IPS-11a (cell line): ENCODE data around the gene EIF3I.

ENCODE experiments used
- H3K4me3 ChIP-seq: one replicate; pipeline ENCODE4 v1.5.1; 2013; ENCODE audit warnings: low read depth, low read length, control low read depth

EIF3I gene

DNA sequence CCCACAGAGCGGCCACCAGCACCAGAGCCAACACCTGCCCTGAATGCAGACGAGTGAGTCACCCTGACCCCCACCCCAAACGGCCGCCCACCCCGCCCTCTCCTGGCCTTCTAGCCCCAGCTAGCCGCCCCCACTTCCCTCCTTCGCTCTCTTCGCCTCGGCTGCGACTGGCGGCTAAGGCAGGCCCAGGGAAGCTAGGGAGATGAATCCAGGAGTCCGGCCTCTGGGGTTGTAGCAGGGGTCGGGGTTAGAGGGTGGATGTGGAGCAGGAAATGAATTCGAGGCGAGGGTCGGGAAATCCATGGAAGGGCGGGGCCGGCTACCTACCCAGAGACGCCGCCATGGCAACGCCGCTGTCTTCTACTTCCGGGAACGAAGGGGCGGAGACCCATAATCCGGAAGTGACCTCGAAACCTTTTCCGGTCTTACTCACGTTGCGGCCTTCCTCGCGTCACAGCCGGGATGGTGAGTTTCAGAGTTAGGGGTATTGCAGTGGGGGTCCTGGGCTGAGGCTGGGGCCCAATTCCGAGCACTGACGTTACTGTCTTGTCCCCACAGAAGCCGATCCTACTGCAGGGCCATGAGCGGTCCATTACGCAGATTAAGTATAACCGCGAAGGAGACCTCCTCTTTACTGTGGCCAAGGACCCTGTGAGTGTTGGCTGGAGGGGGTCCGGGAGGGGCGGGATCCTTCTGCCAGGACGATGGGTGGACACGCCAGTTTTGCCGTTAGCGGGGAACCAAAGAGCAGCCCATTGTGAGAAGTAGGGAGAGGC, at the start of gene EIF3I, which contains the start of gene TMEM234:
EIF3I (plus strand) TSS at position 428 of the 776 bp plus-strand sequence; CDS start at position 463, 35 bp downstream.
TMEM234 (minus strand) TSS at position 374 of the 776 bp plus-strand sequence; CDS start at position 343, 31 bp downstream.
- H3K4me3 ChIP-seq, result peak within 1 kb of the TSS; percentile 96

DNA sequence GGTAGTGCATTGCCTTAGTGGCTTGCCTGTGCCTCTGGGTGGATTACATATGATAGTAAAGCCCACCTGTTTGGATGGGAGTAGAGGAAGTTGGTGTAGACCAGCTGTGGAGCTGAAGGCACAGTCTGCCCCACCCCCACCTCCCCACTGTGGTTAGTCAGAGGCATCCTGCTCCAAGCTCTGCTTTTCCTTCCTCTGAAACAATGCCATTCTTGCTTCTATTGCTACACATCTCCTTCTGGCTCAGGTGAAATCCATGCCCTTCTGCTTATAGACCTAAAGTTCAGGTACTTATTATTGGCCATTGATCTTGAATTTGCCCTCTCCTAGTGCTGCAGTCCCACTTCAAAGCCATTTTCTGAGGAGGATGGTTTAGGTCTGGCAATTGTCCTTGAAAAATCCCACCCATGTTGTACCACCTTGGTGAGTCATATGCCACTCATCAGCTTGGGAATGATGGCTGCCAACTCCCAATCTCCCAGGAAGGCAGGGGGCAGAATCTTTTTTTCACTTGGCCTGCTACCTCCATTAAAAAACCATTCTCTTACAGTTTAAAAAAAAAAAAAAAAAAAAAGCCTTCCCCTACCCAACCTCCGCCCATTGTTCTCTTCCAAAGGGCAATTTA, 49.5 kb upstream of the EIF3I start:
- H3K4me3 ChIP-seq, result no peak overlapping the region

DNA sequence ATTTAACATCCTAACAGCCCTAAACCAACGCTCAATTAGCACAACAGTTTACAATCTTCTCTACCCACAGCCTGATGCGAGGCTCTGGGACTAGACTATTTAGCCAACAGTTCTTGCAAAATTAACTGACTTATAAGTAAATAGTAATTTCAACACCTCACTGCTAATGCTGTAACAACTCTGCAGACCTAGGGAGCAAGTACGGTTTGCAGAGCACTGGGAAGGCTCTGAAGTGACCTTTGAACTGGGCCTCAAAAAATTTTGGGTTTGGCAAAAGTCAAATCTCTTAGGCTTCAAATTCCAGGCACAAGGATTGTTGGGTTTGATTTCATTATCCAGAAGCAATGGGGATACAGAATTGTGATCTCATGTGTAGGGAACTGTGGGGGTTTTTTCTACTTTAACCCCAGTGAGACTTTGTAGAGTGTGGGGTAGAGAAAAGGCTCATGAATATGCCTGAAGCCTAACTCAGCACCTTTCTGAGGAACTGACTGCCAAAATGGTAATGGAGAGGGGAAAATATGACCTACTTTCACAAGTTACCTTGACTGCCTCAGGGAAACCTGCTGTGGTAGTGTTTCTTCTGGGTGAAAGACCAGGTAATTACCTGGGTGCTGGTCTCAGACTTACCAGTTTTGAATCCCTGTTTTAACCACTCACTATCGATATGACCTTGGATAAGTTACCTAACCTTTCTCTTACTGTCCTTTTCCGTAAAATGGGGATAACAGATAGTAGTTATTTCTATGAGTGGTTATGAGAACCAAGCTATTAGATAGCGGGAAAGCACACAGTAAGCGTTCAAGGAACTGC, 43.6 kb upstream of the EIF3I start:
- no peak overlapping the region for H3K4me3 ChIP-seq

DNA sequence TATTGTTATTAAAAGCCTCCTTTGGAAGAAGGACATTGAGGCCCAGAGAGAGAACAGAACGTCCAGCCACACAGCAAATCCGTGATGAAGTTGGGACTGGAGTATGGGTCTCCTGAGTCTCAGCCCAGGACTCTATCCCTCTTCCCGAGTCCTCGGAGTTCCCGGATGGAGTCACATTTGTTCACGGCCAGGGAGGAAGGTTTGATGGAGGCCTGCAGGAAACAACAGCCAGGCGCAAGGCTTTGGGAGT, 43.1 kb upstream of the EIF3I start:
- H3K4me3 ChIP-seq, result no peak overlapping the region

DNA sequence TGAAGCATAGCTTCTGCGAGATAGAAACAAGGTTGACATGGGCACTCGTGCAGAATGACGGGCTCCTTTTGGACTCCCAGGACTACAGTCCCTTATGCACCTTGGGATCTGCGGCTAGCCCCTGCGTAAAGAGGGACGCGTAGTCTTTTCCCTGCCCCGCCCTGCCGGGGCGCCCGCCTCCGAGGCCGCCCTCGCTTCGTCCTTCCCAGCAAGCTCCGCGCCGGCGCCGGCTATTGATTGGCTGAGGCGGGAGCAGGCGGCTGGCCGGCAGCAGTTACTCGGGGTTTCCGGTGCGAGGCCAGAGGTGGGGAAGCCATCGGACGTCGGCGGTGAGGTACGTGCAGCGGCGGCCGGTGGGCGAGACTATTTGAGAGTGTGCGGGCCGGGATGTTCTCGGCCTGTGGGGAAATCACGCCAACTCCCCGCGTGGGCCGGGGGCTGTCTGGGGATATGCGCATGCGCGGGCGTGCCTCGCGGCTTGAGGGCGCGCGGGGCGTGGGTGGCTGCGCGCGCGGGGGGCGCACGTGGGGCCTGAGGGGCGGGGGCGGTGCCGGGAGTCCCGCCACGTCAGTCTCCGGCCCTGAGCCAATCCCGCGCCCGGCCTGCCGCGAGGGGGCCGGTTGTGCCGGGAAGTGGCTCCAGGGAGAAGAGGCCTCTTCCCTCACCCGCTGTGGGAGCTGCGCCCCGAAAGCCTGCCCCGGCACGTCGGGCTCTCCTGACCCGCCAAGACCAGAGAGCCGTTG, 42.6 kb upstream of the EIF3I start, which contains the start of gene TXLNA:
TXLNA (plus strand) TSS at position 233 of the 743 bp plus-strand sequence. CDS start 671 bp downstream, outside the sequence.
- peak within 1 kb of the TSS; percentile 62 for H3K4me3 ChIP-seq

DNA sequence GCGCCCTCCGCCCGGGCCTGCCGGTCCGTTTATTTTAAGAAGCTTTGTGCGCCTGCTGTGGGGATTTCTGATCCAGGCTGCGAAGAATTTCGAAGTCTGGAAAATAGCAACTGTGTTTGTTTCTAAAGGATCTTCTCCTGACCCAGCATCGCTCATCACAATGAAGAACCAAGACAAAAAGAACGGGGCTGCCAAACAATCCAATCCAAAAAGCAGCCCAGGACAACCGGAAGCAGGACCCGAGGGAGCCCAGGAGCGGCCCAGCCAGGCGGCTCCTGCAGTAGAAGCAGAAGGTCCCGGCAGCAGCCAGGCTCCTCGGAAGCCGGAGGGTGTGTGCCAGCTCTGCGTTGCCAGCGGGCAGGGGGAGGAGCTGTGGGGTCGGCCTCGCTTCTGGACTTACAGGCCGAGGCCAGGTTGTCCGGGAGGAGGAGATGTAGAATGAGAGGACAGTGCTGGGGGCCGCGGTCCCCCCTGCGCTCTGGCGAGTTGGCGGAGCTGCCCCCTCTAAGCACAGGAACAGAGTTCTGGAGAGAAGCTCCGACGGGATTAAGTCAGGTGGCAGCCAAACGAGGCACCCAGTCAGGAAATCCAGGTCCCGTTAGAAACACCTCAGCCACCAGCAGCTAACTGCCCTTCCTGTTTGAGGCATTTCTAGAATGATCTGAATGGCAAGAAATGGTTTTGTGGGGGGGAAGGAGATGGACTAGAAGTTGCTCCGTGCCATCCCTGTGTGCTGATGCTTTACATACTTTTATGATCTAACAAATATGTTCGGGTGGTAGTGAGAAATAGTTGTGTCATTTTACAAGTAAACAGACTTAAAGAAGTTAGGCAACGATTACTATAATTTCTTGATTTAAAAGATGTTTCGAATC, 41.8 kb upstream of the EIF3I start:
- H3K4me3 ChIP-seq, result peak overlapping the region; percentile 62

DNA sequence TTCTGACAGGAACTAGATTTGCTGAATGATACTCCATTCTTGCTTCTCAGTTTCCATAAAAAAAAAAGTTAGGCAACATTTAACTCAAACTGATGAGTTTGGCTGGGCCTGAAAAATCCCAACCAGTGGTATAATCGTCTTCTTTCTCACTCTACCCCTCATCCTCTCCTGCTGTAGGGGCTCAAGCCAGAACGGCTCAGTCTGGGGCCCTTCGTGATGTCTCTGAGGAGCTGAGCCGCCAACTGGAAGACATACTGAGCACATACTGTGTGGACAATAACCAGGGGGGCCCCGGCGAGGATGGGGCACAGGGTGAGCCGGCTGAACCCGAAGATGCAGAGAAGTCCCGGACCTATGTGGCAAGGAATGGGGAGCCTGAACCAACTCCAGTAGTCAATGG, 41.1 kb upstream of the EIF3I start:
- no peak overlapping the region for H3K4me3 ChIP-seq

DNA sequence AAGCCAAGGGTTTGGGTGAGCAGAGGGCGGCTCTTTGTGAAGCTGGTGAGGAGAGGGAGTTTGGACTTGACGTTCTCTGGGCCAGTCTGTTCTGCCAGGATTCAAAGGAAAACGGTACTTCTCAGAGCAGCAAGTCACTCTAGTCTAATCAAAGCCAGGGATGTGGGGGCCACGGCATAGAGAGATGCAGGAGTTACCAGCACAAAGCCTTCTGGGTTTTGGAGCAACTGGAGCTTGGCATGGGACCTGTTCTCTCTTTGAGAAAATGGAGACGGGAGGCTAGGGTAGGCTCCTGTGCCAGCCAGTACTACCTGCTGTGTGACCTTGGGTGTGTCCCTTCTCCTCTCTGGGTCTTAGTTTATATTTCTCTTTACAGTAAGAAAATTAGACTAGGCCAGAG, 40.6 kb upstream of the EIF3I start:
- no peak overlapping the region for H3K4me3 ChIP-seq

DNA sequence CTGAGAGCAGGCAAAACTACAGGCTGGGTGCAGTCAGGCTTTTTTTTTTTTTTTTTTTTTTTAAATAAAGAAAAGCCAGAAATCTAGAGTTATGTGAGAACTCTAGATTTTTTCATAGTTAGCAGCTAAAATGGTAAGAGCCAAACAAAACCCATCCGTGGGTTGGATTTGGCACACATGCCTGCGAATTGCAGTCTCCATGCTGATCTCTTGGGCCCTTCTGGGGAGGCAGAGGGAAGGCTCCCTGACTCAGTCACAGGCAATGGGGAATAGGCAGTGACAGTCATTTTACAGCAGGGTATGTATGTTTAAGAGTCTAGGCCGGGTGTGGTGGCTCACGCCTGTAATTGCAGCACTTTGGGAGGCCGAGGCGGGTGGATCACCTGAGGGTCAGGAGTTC, 40.1 kb upstream of the EIF3I start:
- H3K4me3 ChIP-seq, result no peak overlapping the region

DNA sequence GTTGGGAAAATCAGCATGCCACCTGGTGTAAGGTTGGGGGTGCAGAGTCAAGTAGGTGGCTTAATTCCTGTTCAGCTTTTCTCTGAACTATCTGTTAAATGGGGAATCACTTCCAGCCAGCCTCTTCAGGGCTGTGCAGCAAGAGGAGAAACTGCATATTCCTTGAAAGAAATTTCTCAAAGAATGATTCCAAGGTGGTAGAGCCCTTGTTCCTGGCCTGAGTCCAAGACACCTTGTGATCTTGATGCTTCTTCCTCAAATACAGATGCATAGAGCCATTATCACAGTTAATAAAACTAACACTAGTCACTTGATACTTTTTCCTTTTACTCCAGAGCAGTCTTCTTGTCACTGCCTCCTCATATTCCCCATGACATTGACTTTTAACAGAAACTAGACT, 37.6 kb upstream of the EIF3I start:
- H3K4me3 ChIP-seq, result no peak overlapping the region

DNA sequence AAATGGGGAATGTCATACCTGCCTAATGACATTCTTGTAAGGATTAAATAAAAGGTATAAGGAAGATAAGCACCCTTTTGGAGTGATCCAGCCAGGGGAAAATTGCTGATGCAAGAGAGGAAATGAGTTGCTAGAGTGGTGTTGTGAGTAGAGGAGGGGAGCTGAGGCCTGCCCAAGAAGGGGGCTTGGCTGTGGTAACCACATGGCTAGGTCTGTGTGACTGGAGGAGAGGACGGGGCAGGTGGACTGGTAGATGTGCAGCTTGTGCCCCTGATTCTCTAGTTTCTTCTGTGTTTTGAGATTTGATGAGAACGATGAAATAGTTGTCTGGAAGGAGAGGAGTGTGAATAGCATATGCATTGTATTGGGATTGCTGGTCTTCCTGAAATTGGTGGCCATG, 36.1 kb upstream of the EIF3I start:
- no peak overlapping the region for H3K4me3 ChIP-seq

DNA sequence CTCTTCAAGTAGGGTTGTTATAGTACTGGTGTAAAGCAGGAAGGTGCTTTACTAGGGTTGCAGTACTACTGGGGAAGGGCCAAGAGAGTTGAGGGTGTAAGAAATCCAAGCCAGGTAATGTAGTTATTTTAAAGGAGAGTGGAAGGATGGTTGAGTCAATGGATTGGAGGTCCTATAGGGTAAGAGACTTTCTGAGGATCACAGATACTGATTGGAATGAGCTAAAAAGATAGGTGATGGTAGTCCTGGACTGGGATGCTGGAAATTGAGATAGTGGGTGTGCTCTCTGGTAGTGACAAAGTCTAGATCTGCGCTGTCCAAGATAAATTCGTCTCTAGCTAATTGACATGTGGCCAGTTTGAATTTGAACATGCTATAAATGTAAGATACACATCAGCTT, 35.7 kb upstream of the EIF3I start:
- no peak overlapping the region for H3K4me3 ChIP-seq

DNA sequence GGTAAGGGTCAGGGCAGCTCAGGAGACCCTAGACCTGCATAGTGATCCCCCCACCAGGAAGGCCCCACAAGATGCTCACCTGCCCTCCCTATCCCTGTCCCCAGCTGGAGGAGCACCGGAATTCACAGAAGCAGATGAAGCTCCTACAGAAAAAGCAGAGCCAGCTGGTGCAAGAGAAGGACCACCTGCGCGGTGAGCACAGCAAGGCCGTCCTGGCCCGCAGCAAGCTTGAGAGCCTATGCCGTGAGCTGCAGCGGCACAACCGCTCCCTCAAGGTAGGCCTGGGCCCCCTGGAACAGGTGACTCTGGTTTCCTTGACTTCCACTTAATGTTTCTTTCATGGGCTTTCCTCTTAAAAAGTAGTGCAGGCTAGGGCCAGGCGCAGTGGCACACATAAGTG, 34.4 kb upstream of the EIF3I start:
- H3K4me3 ChIP-seq, result no peak overlapping the region

DNA sequence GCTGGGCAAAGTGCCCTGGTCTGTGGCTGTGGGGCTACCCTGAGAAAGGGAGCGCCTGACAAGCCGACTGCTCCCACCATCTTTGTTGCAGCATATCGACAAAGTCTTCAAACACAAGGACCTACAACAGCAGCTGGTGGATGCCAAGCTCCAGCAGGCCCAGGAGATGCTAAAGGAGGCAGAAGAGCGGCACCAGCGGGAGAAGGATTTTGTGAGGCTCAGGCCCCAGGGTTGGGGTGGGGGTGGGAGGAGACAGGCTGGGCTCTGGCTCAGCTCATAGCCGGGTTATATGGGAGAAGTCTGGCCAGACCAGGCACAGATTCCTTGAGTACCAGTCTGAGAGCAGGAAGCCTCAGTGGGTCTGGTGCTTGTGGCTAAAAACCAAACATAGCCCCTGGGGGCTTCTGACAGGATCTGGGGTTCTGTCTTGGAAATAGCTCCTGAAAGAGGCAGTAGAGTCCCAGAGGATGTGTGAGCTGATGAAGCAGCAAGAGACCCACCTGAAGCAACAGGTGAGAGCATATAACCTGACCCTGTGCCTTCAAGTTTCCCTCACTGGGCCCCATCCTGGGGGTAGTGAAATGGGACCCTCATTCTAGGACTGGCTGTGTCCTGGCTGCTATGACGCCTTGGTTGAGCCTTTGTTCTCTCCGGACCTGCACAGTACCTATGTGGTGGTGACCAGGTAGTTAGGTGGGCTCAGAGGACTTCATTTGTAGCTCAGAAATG, 29.8 kb upstream of the EIF3I start:
- no peak overlapping the region for H3K4me3 ChIP-seq

DNA sequence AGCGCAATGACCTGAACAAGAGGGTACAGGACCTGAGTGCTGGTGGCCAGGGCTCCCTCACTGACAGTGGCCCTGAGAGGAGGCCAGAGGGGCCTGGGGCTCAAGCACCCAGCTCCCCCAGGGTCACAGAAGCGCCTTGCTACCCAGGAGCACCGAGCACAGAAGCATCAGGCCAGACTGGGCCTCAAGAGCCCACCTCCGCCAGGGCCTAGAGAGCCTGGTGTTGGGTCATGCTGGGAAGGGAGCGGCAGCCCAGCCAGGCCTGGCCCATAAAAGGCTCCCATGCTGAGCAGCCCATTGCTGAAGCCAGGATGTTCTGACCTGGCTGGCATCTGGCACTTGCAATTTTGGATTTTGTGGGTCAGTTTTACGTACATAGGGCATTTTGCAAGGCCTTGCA, 27.2 kb upstream of the EIF3I start:
- no peak overlapping the region for H3K4me3 ChIP-seq

DNA sequence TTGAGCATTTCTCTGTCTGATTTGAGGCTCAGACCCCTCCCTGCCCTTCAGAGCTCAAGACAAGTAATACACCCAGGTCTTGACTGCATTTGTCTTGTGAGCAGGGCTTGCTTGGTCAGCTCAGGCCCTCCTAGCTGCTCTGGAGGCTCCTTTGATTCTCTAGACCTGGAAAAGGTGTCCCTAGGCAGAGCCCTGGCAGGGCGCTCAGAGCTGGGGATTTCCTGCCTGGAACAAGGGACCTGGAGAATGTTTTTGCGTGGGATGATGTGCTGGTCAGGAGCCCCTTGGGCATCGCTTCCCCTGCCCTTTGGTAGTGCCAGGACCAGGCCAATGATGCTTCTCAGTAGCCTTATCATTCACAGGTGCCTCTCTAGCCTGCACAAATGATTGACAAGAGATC, 26.7 kb upstream of the EIF3I start:
- H3K4me3 ChIP-seq, result no peak overlapping the region

DNA sequence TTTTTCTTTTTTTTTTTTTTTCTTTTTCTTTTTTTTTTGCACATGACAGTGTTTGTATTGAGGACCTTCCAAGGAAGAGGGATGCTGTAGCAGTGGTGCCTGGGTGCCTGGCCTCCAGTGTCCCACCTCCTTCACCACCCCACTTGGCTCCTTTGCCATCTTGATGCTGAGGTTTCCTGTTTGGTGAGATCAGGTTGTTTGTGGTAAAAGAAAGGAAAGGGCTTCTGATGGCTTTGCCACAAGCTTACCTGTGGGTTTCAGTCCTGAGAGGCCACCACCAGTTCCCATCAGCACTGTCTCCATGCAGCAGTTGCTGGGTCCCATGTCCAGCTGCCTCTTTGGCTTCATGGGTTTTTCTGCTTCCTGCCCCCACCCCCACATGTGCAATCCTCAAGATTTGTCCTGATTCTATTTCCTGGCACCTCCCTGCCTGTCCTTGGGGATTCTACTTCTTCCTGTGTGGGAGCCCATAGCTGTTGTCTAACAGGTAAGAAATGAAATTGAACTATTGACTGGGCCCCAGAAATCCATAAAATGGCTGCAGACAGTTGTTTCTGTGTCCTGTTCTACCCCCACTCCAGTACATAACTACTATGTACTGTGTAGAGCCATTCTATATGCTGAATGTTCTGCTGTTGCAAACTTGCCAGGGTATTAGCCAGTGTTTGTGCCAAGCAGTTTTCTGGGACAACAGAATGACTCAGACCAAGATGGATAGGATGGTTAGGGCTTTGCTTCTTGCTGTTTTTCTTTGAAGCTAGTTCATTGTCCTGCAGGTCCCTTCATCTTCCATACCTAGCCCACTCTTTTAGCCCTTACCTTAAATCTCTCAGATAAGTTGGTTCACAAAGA, 26.0 kb upstream of the EIF3I start:
- no peak overlapping the region for H3K4me3 ChIP-seq

DNA sequence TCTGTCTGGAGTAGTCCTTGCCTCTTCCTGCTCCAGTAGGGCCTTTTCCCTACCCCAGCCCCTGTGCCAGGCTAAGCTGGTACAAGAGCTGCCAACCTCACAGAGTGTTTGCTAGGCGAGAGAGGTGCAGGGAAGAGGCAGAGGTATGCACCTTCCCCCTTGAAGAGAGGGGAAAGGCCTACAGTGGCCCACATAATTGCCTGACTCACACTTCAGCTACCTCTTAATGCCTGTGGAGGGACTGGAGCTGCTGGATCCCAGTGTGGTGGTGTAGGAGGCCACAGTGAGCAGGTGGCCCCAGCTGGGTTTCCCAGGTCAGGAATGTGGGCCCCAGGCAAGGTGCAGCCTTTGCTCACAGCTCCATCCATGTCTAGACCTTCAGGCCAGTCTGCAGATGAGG, 25.1 kb upstream of the EIF3I start:
- H3K4me3 ChIP-seq, result no peak overlapping the region

DNA sequence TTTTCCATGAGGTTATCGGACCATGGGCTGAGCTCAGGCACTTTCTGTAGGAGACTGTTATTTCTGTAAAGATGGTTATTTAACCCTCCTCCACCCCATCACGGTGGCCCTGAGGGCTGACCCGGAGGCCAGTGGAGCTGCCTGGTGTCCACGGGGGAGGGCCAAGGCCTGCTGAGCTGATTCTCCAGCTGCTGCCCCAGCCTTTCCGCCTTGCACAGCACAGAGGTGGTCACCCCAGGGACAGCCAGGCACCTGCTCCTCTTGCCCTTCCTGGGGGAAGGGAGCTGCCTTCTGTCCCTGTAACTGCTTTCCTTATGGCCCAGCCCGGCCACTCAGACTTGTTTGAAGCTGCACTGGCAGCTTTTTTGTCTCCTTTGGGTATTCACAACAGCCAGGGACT, 24.4 kb upstream of the EIF3I start:
- H3K4me3 ChIP-seq, result no peak overlapping the region
